CD8-positive, alpha-beta memory T cell (primary cell): Measurements from ENCODE around the gene PDCD6IP. TPM values are rescaled to one million over a fixed set of nuclear protein-coding genes. Genes with fewer than 3 reads are reported as not detected.
"Not testable (repeated sequence)": the region's sequence is repeated elsewhere in the genome, so short reads cannot be mapped to it uniquely, and the experiment has no call there.

Experiments
- CTCF ChIA-PET: fragments of 350-600 bp; sonication (Branson Sonifier 250); formaldehyde crosslinking; loops from one replicate; lab custom pipeline; 2021; ENCODE audit warnings: antibody characterized with exemption; lab: Charles Lee
- POLR2A ChIA-PET: fragments of 350-600 bp; sonication (Branson Sonifier 250); formaldehyde crosslinking; loops from one replicate; lab custom pipeline; 2021; ENCODE audit warnings: antibody characterized with exemption; lab: Charles Lee
- DNase-seq, 5 donors: peaks; one replicate each; pipeline versions ENCODE4 v3.0.0 to v3.0.0-alpha.2; 2020 to 2022; ENCODE audit warnings: mixed read lengths in 1 of 5
- H3K27ac ChIP-seq: one replicate; pipeline ENCODE4 v1.7.0; 2013; ENCODE audit warnings: low read depth, mild to moderate bottlenecking, low read length, moderate library complexity
- H3K27me3 ChIP-seq: 2 replicates; pipeline ENCODE4 v1.7.0; 2013; ENCODE audit warnings: low read length, mild to moderate bottlenecking; ENCODE audit not compliant: insufficient read depth, poor library complexity, severe bottlenecking
- H3K36me3 ChIP-seq: 2 replicates; pipeline ENCODE4 v1.7.0; 2013; ENCODE audit warnings: mild to moderate bottlenecking, low read length, moderate library complexity; ENCODE audit not compliant: insufficient read depth
- H3K4me1 ChIP-seq: 2 replicates; pipeline ENCODE4 v1.7.0; 2013; ENCODE audit warnings: mild to moderate bottlenecking, low read length, moderate library complexity; ENCODE audit not compliant: insufficient read depth
- H3K4me3 ChIP-seq: 2 replicates; pipeline ENCODE4 v1.7.0; 2013; ENCODE audit warnings: mild to moderate bottlenecking, low read length
- H3K9me3 ChIP-seq: 2 replicates; pipeline ENCODE4 v1.7.0; 2013; ENCODE audit warnings: mild to moderate bottlenecking, low read length
- H3K27ac Mint-ChIP-seq, 8 donors: one replicate each; pipeline ENCODE4 v1.8.0; 2020 to 2021; ENCODE audit warnings: mixed read lengths in 8 of 8, mild to moderate bottlenecking in 6 of 8, inconsistent platforms in 3 of 8, moderate library complexity in 3 of 8
- H3K27me3 Mint-ChIP-seq, 2 donors: one replicate each; pipeline ENCODE4 v1.8.0; 2020 to 2021; ENCODE audit warnings: mixed read lengths in 2 of 2, mild to moderate bottlenecking in 1 of 2, moderate library complexity in 1 of 2
- H3K36me3 Mint-ChIP-seq, 3 donors: one replicate each; pipeline ENCODE4 v1.8.0; 2020 to 2021; ENCODE audit warnings: mixed read lengths in 3 of 3, inconsistent platforms in 1 of 3, mild to moderate bottlenecking in 1 of 3
- H3K4me1 Mint-ChIP-seq, 3 donors: one replicate each; pipeline ENCODE4 v1.8.0; 2020 to 2021; ENCODE audit warnings: mixed read lengths in 3 of 3, inconsistent platforms in 1 of 3, mild to moderate bottlenecking in 1 of 3
- H3K4me3 Mint-ChIP-seq, 7 donors: one replicate each; pipeline ENCODE4 v1.8.0; 2020 to 2021; ENCODE audit warnings: mixed read lengths in 7 of 7, mild to moderate bottlenecking in 6 of 7, moderate library complexity in 4 of 7, inconsistent platforms in 2 of 7
- H3K9me3 Mint-ChIP-seq, 5 donors: one replicate each; pipeline ENCODE4 v1.8.0; 2020 to 2022; ENCODE audit warnings: mixed read lengths in 5 of 5, mild to moderate bottlenecking in 3 of 5, moderate library complexity in 2 of 5, inconsistent platforms in 1 of 5
- polyA plus RNA-seq: library from polyadenylated mRNA; unstranded; fragments of 300-500 nt; fragmentation: Illumina TruSeq; gene quantifications from one replicate; pipeline ENCODE4 v1.2.3, GENCODE V29; 2021
- total RNA-seq, 2 experiments: library from RNA; stranded (reverse); gene quantifications; one replicate each; pipeline ENCODE4 v1.2.3, GENCODE V29; 2021

The PDCD6IP gene
- total and polyA plus RNA-seq, 3 experiments from 2014 or later: 71.4 to 163 (median 162) TPM

- H3K27me3 Mint-ChIP-seq: no peaks in the 10 kb centered on the region
- CTCF ChIA-PET: no interaction called here
- H3K27me3 ChIP-seq: no peaks in the 10 kb centered on the region
- no peak for DNase-seq
- H3K27ac ChIP-seq: no peak overlapping the region
- no peaks in the 10 kb centered on the region for H3K9me3 Mint-ChIP-seq
- H3K27ac Mint-ChIP-seq: peak overlapping the region; percentile 43 to 91 (median 68)
- peaks cover 11 to 69% (median 32%) of the 10 kb centered on the region in 3 donors for H3K36me3 Mint-ChIP-seq
- no peaks in the 10 kb centered on the region for H3K4me1 ChIP-seq
- H3K4me1 Mint-ChIP-seq: peaks cover 16 to 35% (median 27%) of the 10 kb centered on the region in 3 donors
- H3K36me3 ChIP-seq: peaks cover 8% of the 10 kb centered on the region
- POLR2A ChIA-PET: no interaction called here
- H3K4me3 Mint-ChIP-seq: no peak overlapping the region
- no peak overlapping the region for H3K4me3 ChIP-seq
- no peaks in the 10 kb centered on the region for H3K9me3 ChIP-seq
Observed at GRCh38 chr3:33855884-33856546, 57.6 kb downstream of the PDCD6IP start.

GRCh38 chr3:33857701-33858100, 59.3 kb downstream of the PDCD6IP start:
- CTCF ChIA-PET, H3K4me1 ChIP-seq, H3K27me3 Mint-ChIP-seq, H3K27ac Mint-ChIP-seq, H3K4me3 ChIP-seq, H3K9me3 ChIP-seq, H3K9me3 Mint-ChIP-seq, H3K27me3 ChIP-seq, DNase-seq, H3K4me3 Mint-ChIP-seq, H3K27ac ChIP-seq, POLR2A ChIA-PET, H3K36me3 ChIP-seq: not testable (repeated sequence)
- Mint-ChIP-seq H3K36me3 (peaks cover 11 to 71% (median 29%) of the 10 kb centered on the region in 3 donors), H3K4me1 (peaks cover 14 to 25% (median 20%) of the 10 kb centered on the region in 3 donors)

GRCh38 chr3:33858131-33858530, 59.7 kb downstream of the PDCD6IP start:
- Histone ChIP-seq H3K36me3 (peaks cover 8% of the 10 kb centered on the region), H3K4me1 (no peaks in the 10 kb centered on the region), H3K9me3 (no peaks in the 10 kb centered on the region), H3K27ac (no peak overlapping the region), H3K4me3 (no peak overlapping the region), H3K27me3 (no peaks in the 10 kb centered on the region)
- ChIA-PET CTCF (no interaction called here), POLR2A (no interaction called here)
- H3K9me3 Mint-ChIP-seq: no peaks in the 10 kb centered on the region
- DNase-seq: no peak
- H3K36me3 Mint-ChIP-seq: peaks cover 11 to 70% (median 29%) of the 10 kb centered on the region in 3 donors
- no peak overlapping the region for H3K27ac Mint-ChIP-seq
- no peak overlapping the region for H3K4me3 Mint-ChIP-seq
- no peaks in the 10 kb centered on the region for H3K27me3 Mint-ChIP-seq
- peaks cover 14 to 25% (median 20%) of the 10 kb centered on the region in 3 donors for H3K4me1 Mint-ChIP-seq

- Mint-ChIP-seq H3K4me3 (no peak overlapping the region), H3K9me3 (no peaks in the 10 kb centered on the region), H3K4me1 (peaks cover 3 to 9% (median 4%) of the 10 kb centered on the region in 3 donors), H3K27me3 (no peaks in the 10 kb centered on the region), H3K27ac (peak overlapping the region in 2 of 8 donors; percentile 32), H3K36me3 (peaks cover 15 to 76% (median 30%) of the 10 kb centered on the region in 3 donors)
- Histone ChIP-seq H3K36me3 (peaks cover 13% of the 10 kb centered on the region), H3K27me3 (no peaks in the 10 kb centered on the region), H3K27ac (no peak overlapping the region), H3K4me3 (no peak overlapping the region), H3K9me3 (no peaks in the 10 kb centered on the region), H3K4me1 (no peaks in the 10 kb centered on the region)
- DNase-seq: no peak
- ChIA-PET POLR2A (no interaction called here), CTCF (interaction anchor here (1.3 kb wide), 1 partner anchor 73 kb away, joined by 5 read pairs; no protein-coding TSS in a partner anchor)
Observed at GRCh38 chr3:33860373-33861050, 62.1 kb downstream of the PDCD6IP start.

GRCh38 chr3:33865133-33865532, 66.7 kb downstream of the PDCD6IP start:
- Histone ChIP-seq H3K27ac (no peak overlapping the region), H3K9me3 (no peaks in the 10 kb centered on the region), H3K4me3 (no peak overlapping the region), H3K27me3 (no peaks in the 10 kb centered on the region), H3K4me1 (no peaks in the 10 kb centered on the region), H3K36me3 (peaks cover 8% of the 10 kb centered on the region)
- no peak for DNase-seq
- Mint-ChIP-seq H3K4me1 (no peaks in the 10 kb centered on the region), H3K36me3 (peaks cover 5 to 74% (median 21%) of the 10 kb centered on the region in 3 donors), H3K27me3 (no peaks in the 10 kb centered on the region), H3K9me3 (no peaks in the 10 kb centered on the region), H3K27ac (no peak overlapping the region), H3K4me3 (no peak overlapping the region)
- POLR2A ChIA-PET: no interaction called here
- CTCF ChIA-PET: no interaction called here

GRCh38 chr3:33868309-33868708, 69.9 kb downstream of the PDCD6IP start:
- CTCF ChIA-PET: no interaction called here
- peaks cover 4% of the 10 kb centered on the region for H3K36me3 ChIP-seq
- H3K9me3 ChIP-seq: no peaks in the 10 kb centered on the region
- Mint-ChIP-seq H3K9me3 (no peaks in the 10 kb centered on the region), H3K27ac (peak overlapping the region in 6 of 8 donors; percentile 5 to 80 (median 58)), H3K36me3 (peaks cover 3 to 57% (median 16%) of the 10 kb centered on the region in 3 donors), H3K4me1 (no peaks in the 10 kb centered on the region), H3K27me3 (no peaks in the 10 kb centered on the region), H3K4me3 (no peak overlapping the region)
- DNase-seq: no peak
- no peaks in the 10 kb centered on the region for H3K27me3 ChIP-seq
- H3K27ac ChIP-seq: no peak overlapping the region
- no peak overlapping the region for H3K4me3 ChIP-seq
- POLR2A ChIA-PET: no interaction called here
- no peaks in the 10 kb centered on the region for H3K4me1 ChIP-seq

- POLR2A ChIA-PET: no interaction called here
- Histone ChIP-seq H3K4me3 (no peak overlapping the region), H3K36me3 (no peaks in the 10 kb centered on the region), H3K9me3 (no peaks in the 10 kb centered on the region), H3K27me3 (no peaks in the 10 kb centered on the region), H3K27ac (no peak overlapping the region), H3K4me1 (no peaks in the 10 kb centered on the region)
- Mint-ChIP-seq H3K36me3 (peaks cover 0 to 43% (median 11%) of the 10 kb centered on the region in 3 donors), H3K4me3 (no peak overlapping the region), H3K4me1 (no peaks in the 10 kb centered on the region), H3K27ac (peak overlapping the region in 1 of 8 donors; percentile 8), H3K27me3 (no peaks in the 10 kb centered on the region), H3K9me3 (no peaks in the 10 kb centered on the region)
- CTCF ChIA-PET: no interaction called here
- DNase-seq: no peak
Observed at GRCh38 chr3:33869977-33870376, 71.5 kb downstream of the PDCD6IP start.

- CTCF ChIA-PET: no interaction called here
- peak overlapping the region in 1 of 8 donors; percentile 35 for H3K27ac Mint-ChIP-seq
- no peaks in the 10 kb centered on the region for H3K4me1 Mint-ChIP-seq
- no peak overlapping the region for H3K4me3 Mint-ChIP-seq
- DNase-seq: no peak
- POLR2A ChIA-PET: interaction anchor here (0.5 kb wide), 1 partner anchor 13 kb away, joined by 3 read pairs; no protein-coding TSS in a partner anchor
- no peak overlapping the region for H3K4me3 ChIP-seq
- H3K9me3 ChIP-seq: no peaks in the 10 kb centered on the region
- H3K36me3 Mint-ChIP-seq: peaks cover 0 to 16% (median 5%) of the 10 kb centered on the region in 3 donors
- H3K36me3 ChIP-seq: no peaks in the 10 kb centered on the region
- H3K4me1 ChIP-seq: no peaks in the 10 kb centered on the region
- H3K27ac ChIP-seq: no peak overlapping the region
- no peaks in the 10 kb centered on the region for H3K27me3 ChIP-seq
- no peaks in the 10 kb centered on the region for H3K9me3 Mint-ChIP-seq
- H3K27me3 Mint-ChIP-seq: no peaks in the 10 kb centered on the region
Observed at GRCh38 chr3:33874815-33875214, 76.4 kb downstream of the PDCD6IP start.
